ENCODE measurements around the gene SLC25A34. TPM values are rescaled to one million over a fixed set of nuclear protein-coding genes. Genes with fewer than 3 reads are reported as not detected.
A peak's percentile ranks its signal among the peaks of the same experiment; 100 is the strongest.

The SLC25A34 gene
- 0.32 TPM for polyA plus RNA-seq (2013, experiment 1 of 2)
- polyA plus RNA-seq (2013, experiment 2 of 2): 0.27 TPM

DNA sequence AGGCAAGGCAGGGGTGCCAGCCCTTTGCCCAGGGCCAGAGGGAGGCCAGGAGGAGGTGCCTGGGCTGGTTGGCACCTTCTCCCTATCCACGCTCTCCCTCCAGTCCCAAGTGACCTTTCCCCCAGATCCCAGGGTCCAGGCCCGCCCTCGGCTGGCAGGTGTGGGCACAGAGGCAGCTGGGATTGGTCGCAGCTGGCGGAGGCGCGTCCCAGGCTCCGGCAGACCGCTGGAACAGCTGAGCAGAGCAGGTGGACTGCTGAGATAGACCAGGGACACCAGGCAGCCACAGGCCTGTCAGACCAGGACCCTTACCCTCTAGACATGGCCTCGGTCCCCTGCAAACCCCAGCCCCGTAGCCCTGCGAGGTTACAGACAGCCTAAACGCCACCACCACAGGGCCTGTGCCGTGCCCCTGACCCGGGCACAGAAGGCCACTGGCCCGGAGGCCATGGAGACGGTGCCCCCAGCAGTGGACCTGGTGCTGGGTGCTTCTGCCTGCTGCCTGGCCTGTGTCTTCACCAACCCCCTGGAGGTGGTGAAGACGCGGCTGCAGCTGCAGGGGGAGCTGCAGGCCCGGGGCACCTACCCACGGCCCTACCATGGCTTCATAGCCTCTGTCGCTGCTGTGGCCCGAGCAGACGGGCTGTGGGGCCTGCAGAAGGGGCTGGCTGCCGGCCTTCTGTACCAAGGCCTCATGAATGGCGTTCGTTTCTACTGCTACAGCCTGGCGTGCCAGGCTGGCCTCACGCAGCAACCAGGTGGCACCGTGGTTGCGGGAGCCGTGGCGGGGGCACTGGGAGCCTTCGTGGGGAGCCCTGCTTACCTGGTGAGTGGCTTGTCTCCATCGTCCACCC lies at the start of gene SLC25A34:
Gene SLC25A34, plus strand, starts transcription at position 221 of the 854 bp plus-strand sequence. Its CDS starts 228 bp downstream, at position 449.
- Histone ChIP-seq H3K4me3 (ENCODE audit: insufficient read depth in 1 of 2, low read depth in 1 of 2, low read length in 2 of 2) (no peak within 1 kb of the TSS), H2BK5ac (ENCODE audit: low read depth, low read length, poor library complexity, severe bottlenecking) (no peak within 1 kb of the TSS), H3K4me2 (ENCODE audit: low read length, poor library complexity, severe bottlenecking) (no peak within 1 kb of the TSS), H4K8ac (ENCODE audit: low read length) (no peak within 1 kb of the TSS), H3K79me1 (replicated peaks; ENCODE audit: low read length, poor library complexity, severe bottlenecking) (no peaks in the 10 kb centered on the region), H2BK12ac (ENCODE audit: low read length in 2 of 2) (no peak within 1 kb of the TSS), H3K14ac (ENCODE audit: low read length in 2 of 2) (no peak within 1 kb of the TSS), H2BK120ac (ENCODE audit: low read depth, low read length) (no peak within 1 kb of the TSS), H3K23ac (ENCODE audit: low read length in 2 of 2) (no peak within 1 kb of the TSS), H3K9me3 (ENCODE audit: control insufficient read depth, low read length) (no peaks in the 10 kb centered on the region), H4K91ac (ENCODE audit: low read length) (no peak within 1 kb of the TSS), H3K4ac (ENCODE audit: low read depth in 1 of 2, low read length in 2 of 2) (no peak within 1 kb of the TSS), H3K27me3 (ENCODE audit: control insufficient read depth in 1 of 2, insufficient read depth in 1 of 2, low read length in 2 of 2) (no peaks in the 10 kb centered on the region), H3K27ac (ENCODE audit: low read length, poor library complexity, severe bottlenecking) (no peak within 1 kb of the TSS), H2BK15ac (ENCODE audit: low read depth, poor library complexity, severe bottlenecking) (no peak within 1 kb of the TSS), H2AK5ac (ENCODE audit: low read length, severe bottlenecking) (no peak within 1 kb of the TSS), H3K9ac (ENCODE audit: low read length) (no peak within 1 kb of the TSS), H3K4me1 (ENCODE audit: control insufficient read depth, insufficient read depth, low read depth, low read length) (peaks cover 9% of the 10 kb centered on the region), H3K36me3 (ENCODE audit: control insufficient read depth in 1 of 2, insufficient read depth in 2 of 2, low read depth in 1 of 2, low read length in 2 of 2) (peaks cover 44 to 57% of the 10 kb centered on the region in 2 experiments), H3K18ac (ENCODE audit: low read depth in 1 of 2, low read length in 2 of 2) (no peak within 1 kb of the TSS), H2AFZ (ENCODE audit: low read depth, low read length) (no peak within 1 kb of the TSS)
- 92% methylated on average over 35 of the region's 35 CpGs for WGBS
- DNase-seq: no peak

DNA sequence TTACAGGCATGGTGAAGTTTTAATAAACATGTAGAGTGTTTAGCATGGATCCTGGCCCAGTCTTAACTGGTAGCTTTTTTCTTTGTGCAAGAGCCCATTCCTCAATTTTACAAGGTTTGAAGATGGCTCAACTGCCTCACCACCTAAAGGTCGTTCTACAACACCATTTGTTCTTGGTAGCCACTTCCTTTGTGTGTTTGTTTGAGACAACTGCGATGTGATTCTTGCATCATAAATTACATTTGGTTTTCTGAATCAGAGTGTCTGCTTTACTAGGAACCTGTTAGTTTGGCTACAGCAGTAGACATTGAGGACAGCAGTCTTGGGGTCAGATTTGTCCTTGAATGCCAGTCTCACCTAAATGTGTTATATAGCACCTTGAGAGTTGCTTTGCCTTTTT lies 48.6 kb upstream of the SLC25A34 start:
- H3K27me3 ChIP-seq (ENCODE audit: control insufficient read depth in 1 of 2, insufficient read depth in 1 of 2, low read length in 2 of 2): no peaks in the 10 kb centered on the region
- no peak overlapping the region for H2BK120ac ChIP-seq (ENCODE audit: low read depth, low read length)
- no peak overlapping the region for H3K23ac ChIP-seq (ENCODE audit: low read length in 2 of 2)
- no peak overlapping the region for H3K4me2 ChIP-seq (ENCODE audit: low read length, poor library complexity, severe bottlenecking)
- peaks cover 7% of the 10 kb centered on the region for H3K4me1 ChIP-seq (ENCODE audit: control insufficient read depth, insufficient read depth, low read depth, low read length)
- H3K14ac ChIP-seq (ENCODE audit: low read length in 2 of 2): no peak overlapping the region
- H2BK12ac ChIP-seq (ENCODE audit: low read length in 2 of 2): no peak overlapping the region
- H2AK5ac ChIP-seq (ENCODE audit: low read length, severe bottlenecking): no peak overlapping the region
- H3K4ac ChIP-seq (ENCODE audit: low read depth in 1 of 2, low read length in 2 of 2): no peak overlapping the region
- H4K91ac ChIP-seq (ENCODE audit: low read length): no peak overlapping the region
- H3K36me3 ChIP-seq (ENCODE audit: control insufficient read depth in 1 of 2, insufficient read depth in 2 of 2, low read depth in 1 of 2, low read length in 2 of 2): peaks cover 6 to 19% of the 10 kb centered on the region in 2 experiments
- no peak overlapping the region for H3K18ac ChIP-seq (ENCODE audit: low read depth in 1 of 2, low read length in 2 of 2)
- H2BK15ac ChIP-seq (ENCODE audit: low read depth, poor library complexity, severe bottlenecking): no peak overlapping the region
- no peak overlapping the region for H3K27ac ChIP-seq (ENCODE audit: low read length, poor library complexity, severe bottlenecking)
- H3K9ac ChIP-seq (ENCODE audit: low read length): no peak overlapping the region
- no peak overlapping the region for H4K8ac ChIP-seq (ENCODE audit: low read length)
- no peak overlapping the region for H2AFZ ChIP-seq (ENCODE audit: low read depth, low read length)
- H3K79me1 ChIP-seq (replicated peaks; ENCODE audit: low read length, poor library complexity, severe bottlenecking): peaks cover 16% of the 10 kb centered on the region
- DNase-seq: no peak
- no peaks in the 10 kb centered on the region for H3K9me3 ChIP-seq (ENCODE audit: control insufficient read depth, low read length)
- no peak overlapping the region for H3K4me3 ChIP-seq (ENCODE audit: insufficient read depth in 1 of 2, low read depth in 1 of 2, low read length in 2 of 2)
- WGBS: 78% methylated on average over 2 of the region's 2 CpGs
- H2BK5ac ChIP-seq (ENCODE audit: low read depth, low read length, poor library complexity, severe bottlenecking): no peak overlapping the region

DNA sequence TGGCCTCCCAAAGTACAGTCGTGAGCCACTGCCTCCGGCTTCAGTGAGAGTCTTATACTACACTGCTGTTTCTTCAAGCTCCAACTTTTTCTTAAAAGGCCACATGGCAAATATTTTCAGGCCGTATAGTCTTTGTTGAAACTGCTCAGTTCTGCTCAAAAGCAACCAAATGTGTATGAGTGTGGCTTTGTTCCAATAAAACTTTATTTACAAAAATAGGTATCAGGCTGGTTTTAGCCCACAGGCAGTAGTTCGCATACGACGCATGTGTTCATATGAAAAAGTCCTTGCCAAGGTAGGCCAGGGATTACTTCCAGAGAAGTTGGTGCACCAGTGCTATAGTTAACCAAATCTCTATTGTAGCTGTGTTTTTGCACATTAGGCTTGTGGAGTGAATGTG lies 45.7 kb upstream of the SLC25A34 start:
- no peak overlapping the region for H3K23ac ChIP-seq (ENCODE audit: low read length in 2 of 2)
- no peak overlapping the region for H2BK15ac ChIP-seq (ENCODE audit: low read depth, poor library complexity, severe bottlenecking)
- no peak overlapping the region for H3K14ac ChIP-seq (ENCODE audit: low read length in 2 of 2)
- H3K9me3 ChIP-seq (ENCODE audit: control insufficient read depth, low read length): no peaks in the 10 kb centered on the region
- no peak overlapping the region for H2BK120ac ChIP-seq (ENCODE audit: low read depth, low read length)
- H4K8ac ChIP-seq (ENCODE audit: low read length): no peak overlapping the region
- H4K91ac ChIP-seq (ENCODE audit: low read length): no peak overlapping the region
- no peak overlapping the region for H2BK5ac ChIP-seq (ENCODE audit: low read depth, low read length, poor library complexity, severe bottlenecking)
- DNase-seq: no peak
- H2AK5ac ChIP-seq (ENCODE audit: low read length, severe bottlenecking): no peak overlapping the region
- WGBS: 100% methylated on average over 6 of the region's 6 CpGs
- H3K4me1 ChIP-seq (ENCODE audit: control insufficient read depth, insufficient read depth, low read depth, low read length): no peaks in the 10 kb centered on the region
- H3K27me3 ChIP-seq (ENCODE audit: control insufficient read depth in 1 of 2, insufficient read depth in 1 of 2, low read length in 2 of 2): no peaks in the 10 kb centered on the region
- H3K4me3 ChIP-seq (ENCODE audit: insufficient read depth in 1 of 2, low read depth in 1 of 2, low read length in 2 of 2): no peak overlapping the region
- no peak overlapping the region for H3K18ac ChIP-seq (ENCODE audit: low read depth in 1 of 2, low read length in 2 of 2)
- peaks cover 34% of the 10 kb centered on the region for H3K79me1 ChIP-seq (replicated peaks; ENCODE audit: low read length, poor library complexity, severe bottlenecking)
- peaks cover 15 to 19% of the 10 kb centered on the region in 2 experiments for H3K36me3 ChIP-seq (ENCODE audit: control insufficient read depth in 1 of 2, insufficient read depth in 2 of 2, low read depth in 1 of 2, low read length in 2 of 2)
- H3K9ac ChIP-seq (ENCODE audit: low read length): no peak overlapping the region
- no peak overlapping the region for H3K4ac ChIP-seq (ENCODE audit: low read depth in 1 of 2, low read length in 2 of 2)
- H3K27ac ChIP-seq (ENCODE audit: low read length, poor library complexity, severe bottlenecking): no peak overlapping the region
- no peak overlapping the region for H2AFZ ChIP-seq (ENCODE audit: low read depth, low read length)
- no peak overlapping the region for H3K4me2 ChIP-seq (ENCODE audit: low read length, poor library complexity, severe bottlenecking)
- H2BK12ac ChIP-seq (ENCODE audit: low read length in 2 of 2): no peak overlapping the region

DNA sequence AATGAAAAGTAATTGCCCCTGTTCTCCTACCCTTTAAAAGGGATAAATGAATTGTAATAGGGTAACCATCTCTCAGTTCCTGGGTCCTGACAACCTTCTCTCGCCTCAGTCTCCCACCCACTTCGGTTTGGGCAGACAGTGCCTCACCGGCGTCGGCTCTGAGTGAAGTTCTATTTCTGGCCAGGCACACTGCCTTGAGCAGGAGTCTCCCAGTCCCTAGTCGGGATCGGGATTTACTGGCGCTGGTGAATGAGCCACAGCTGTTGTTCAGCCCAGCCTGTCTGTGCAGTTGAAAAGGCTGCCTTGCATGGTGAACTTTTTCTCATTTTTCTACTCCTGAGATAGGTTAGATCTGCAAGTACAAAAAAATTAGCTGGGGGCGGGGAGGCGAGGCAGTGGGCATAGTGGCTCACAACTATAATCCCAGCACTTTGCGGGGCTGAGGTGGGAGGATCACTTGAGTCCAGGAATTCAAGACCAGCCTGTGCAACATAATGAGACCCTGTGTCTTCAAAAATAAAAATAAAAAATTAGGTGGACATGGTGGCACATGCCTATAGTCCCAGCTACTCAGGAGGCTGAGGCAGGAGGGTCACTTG lies 44.5 kb upstream of the SLC25A34 start:
- Histone ChIP-seq H3K4me2 (ENCODE audit: low read length, poor library complexity, severe bottlenecking) (no peak overlapping the region), H2AK5ac (ENCODE audit: low read length, severe bottlenecking) (no peak overlapping the region), H3K9ac (ENCODE audit: low read length) (peak overlapping the region; percentile 68), H4K91ac (ENCODE audit: low read length) (no peak overlapping the region), H3K4me1 (ENCODE audit: control insufficient read depth, insufficient read depth, low read depth, low read length) (no peaks in the 10 kb centered on the region), H2BK5ac (ENCODE audit: low read depth, low read length, poor library complexity, severe bottlenecking) (no peak overlapping the region), H2BK12ac (ENCODE audit: low read length in 2 of 2) (no peak overlapping the region), H3K36me3 (ENCODE audit: control insufficient read depth in 1 of 2, insufficient read depth in 2 of 2, low read depth in 1 of 2, low read length in 2 of 2) (peaks cover 15 to 23% of the 10 kb centered on the region in 2 experiments), H3K9me3 (ENCODE audit: control insufficient read depth, low read length) (no peaks in the 10 kb centered on the region), H3K14ac (ENCODE audit: low read length in 2 of 2) (no peak overlapping the region), H3K18ac (ENCODE audit: low read depth in 1 of 2, low read length in 2 of 2) (no peak overlapping the region), H3K27me3 (ENCODE audit: control insufficient read depth in 1 of 2, insufficient read depth in 1 of 2, low read length in 2 of 2) (no peaks in the 10 kb centered on the region), H3K4ac (ENCODE audit: low read depth in 1 of 2, low read length in 2 of 2) (no peak overlapping the region), H3K27ac (ENCODE audit: low read length, poor library complexity, severe bottlenecking) (no peak overlapping the region), H2AFZ (ENCODE audit: low read depth, low read length) (no peak overlapping the region), H2BK120ac (ENCODE audit: low read depth, low read length) (no peak overlapping the region), H2BK15ac (ENCODE audit: low read depth, poor library complexity, severe bottlenecking) (no peak overlapping the region), H3K23ac (ENCODE audit: low read length in 2 of 2) (no peak overlapping the region), H3K4me3 (ENCODE audit: insufficient read depth in 1 of 2, low read depth in 1 of 2, low read length in 2 of 2) (no peak overlapping the region), H4K8ac (ENCODE audit: low read length) (no peak overlapping the region), H3K79me1 (replicated peaks; ENCODE audit: low read length, poor library complexity, severe bottlenecking) (peaks cover 36% of the 10 kb centered on the region)
- peak; percentile 13 for DNase-seq
- 87% methylated on average over 11 of the region's 11 CpGs for WGBS

All from mesenchymal stem cell (in vitro differentiated cells and primary cell).